Vagina (tissue), 2 donors: ENCODE measurements around the gene FNBP1L.

ENCODE experiments used
- CTCF ChIP-seq, 3 experiments: fragments of 450-650 bp in 2 of 3; fragments of 200-600 bp in 1 of 3; sonication (generic) in 1 of 3; IDR thresholded peaks; one replicate each; pipeline ENCODE4 v1.5.1; 2017 to 2019; ENCODE audit warnings: antibody characterized with exemption in 3 of 3, mild to moderate bottlenecking in 2 of 3, moderate library complexity in 2 of 3
- POLR2A ChIP-seq, 2 donors: fragments of 450-650 bp; IDR thresholded peaks; one replicate each; pipeline ENCODE4 v1.6.1; 2017; ENCODE audit warnings: antibody characterized with exemption in 2 of 2, mild to moderate bottlenecking in 2 of 2, moderate library complexity in 2 of 2
- POLR2AphosphoS5 ChIP-seq, 2 donors: sonication (generic); formaldehyde crosslinking; IDR thresholded peaks; one replicate each; pipeline ENCODE4 v1.9.0; 2017; ENCODE audit warnings: antibody characterized with exemption in 2 of 2, mild to moderate bottlenecking in 2 of 2, low read depth in 1 of 2; ENCODE audit not compliant: insufficient read depth in 1 of 2

- no peak for TF ChIP-seq CTCF (IDR thresholded peaks at IDR 0.05)
- no peak for TF ChIP-seq POLR2A (IDR thresholded peaks at IDR 0.05)
- no peak for TF ChIP-seq POLR2AphosphoS5 (IDR thresholded peaks at IDR 0.05; ENCODE audit: insufficient read depth in 1 of 2, low read depth in 1 of 2)
Observed at GRCh38 chr1:93542398-93542797, 94.5 kb downstream of the FNBP1L start.
